ENCODE data around the gene CDK5RAP1.

The CDK5RAP1 gene

GRCh38 chr20:33401184-33401920, at the start of gene CDK5RAP1 (continued):
- TF ChIP-seq HOXC10 (CRISPR knock-in tag; IDR thresholded peaks at IDR 0.05), result no peak
- no peak for TF ChIP-seq ZFHX2 (tag by site-specific recombination; conservative IDR thresholded peaks at IDR 0.05)
- TF ChIP-seq ZNF112 (tag by site-specific recombination; IDR thresholded peaks at IDR 0.05), result no peak
- TF ChIP-seq SETDB1 (IDR thresholded peaks at IDR 0.05; ENCODE audit: insufficient read length, low read length), result no peak
- TF ChIP-seq ZBTB10 (tag by site-specific recombination; IDR thresholded peaks at IDR 0.05), result peak; percentile 59; the same call in 1 of the 2 replicates
- 0 out of 2 replicates have a peak, but pooled peaks have one; percentile 3 for TF ChIP-seq GLI2 (tag by site-specific recombination; IDR thresholded peaks at IDR 0.05; ENCODE audit: borderline replicate concordance, low read depth)
- TF ChIP-seq BCL11B (tag by site-specific recombination; IDR thresholded peaks at IDR 0.05; ENCODE audit: low read depth), result no peak
- peak; percentile 53 for TF ChIP-seq GLIS2 (tag by site-specific recombination; IDR thresholded peaks at IDR 0.05)
- TF ChIP-seq ZNF658 (tag by site-specific recombination; IDR thresholded peaks at IDR 0.05), result no peak
- peak; percentile 87; the same call in 1 of the 2 replicates for TF ChIP-seq KLF7 (tag by site-specific recombination; IDR thresholded peaks at IDR 0.05; ENCODE audit: borderline replicate concordance)
- TF ChIP-seq WT1 (tag by site-specific recombination; IDR thresholded peaks at IDR 0.05), result peak; percentile 36
- no peak for TF ChIP-seq ZNF175 (tag by site-specific recombination; IDR thresholded peaks at IDR 0.05)
- TF ChIP-seq ZNF146 (tag by site-specific recombination; IDR thresholded peaks at IDR 0.05), result peak; percentile 59; the same call in 1 of the 2 replicates
- TF ChIP-seq REPIN1 (tag by site-specific recombination; IDR thresholded peaks at IDR 0.05; ENCODE audit: low read depth), result peak; percentile 98
- TF ChIP-seq ZNF311 (tag by site-specific recombination; IDR thresholded peaks at IDR 0.05; ENCODE audit: borderline replicate concordance), result no peak
- TF ChIP-seq YY1 (tag by site-specific recombination; IDR thresholded peaks at IDR 0.05), result peak; percentile 87
- TF ChIP-seq ZXDB (tag by site-specific recombination; IDR thresholded peaks at IDR 0.05), result peak; percentile 97
- TF ChIP-seq ZNF138 (tag by site-specific recombination; IDR thresholded peaks at IDR 0.05; ENCODE audit: borderline replicate concordance), result no peak
- TF ChIP-seq OVOL3 (tag by site-specific recombination; IDR thresholded peaks at IDR 0.05), result peak; percentile 94
- TF ChIP-seq ZNF416 (tag by site-specific recombination; IDR thresholded peaks at IDR 0.05), result no peak
- TF ChIP-seq ZNF280D (tag by site-specific recombination; IDR thresholded peaks at IDR 0.05), result no peak
- TF ChIP-seq PRDM6 (tag by site-specific recombination; IDR thresholded peaks at IDR 0.05), result no peak
- TF ChIP-seq SCRT1 (tag by site-specific recombination; IDR thresholded peaks at IDR 0.05; ENCODE audit: borderline replicate concordance), result no peak
- TF ChIP-seq ZNF394 (tag by site-specific recombination; IDR thresholded peaks at IDR 0.05; ENCODE audit: borderline replicate concordance), result peak; percentile 89
- no peak for TF ChIP-seq ZNF704 (tag by site-specific recombination; IDR thresholded peaks at IDR 0.05)
- no peak for TF ChIP-seq ZNF777 (tag by site-specific recombination; IDR thresholded peaks at IDR 0.05; ENCODE audit: borderline replicate concordance)
- peak; percentile 76; the same call in 1 of the 2 replicates for TF ChIP-seq ZNF548 (tag by site-specific recombination; IDR thresholded peaks at IDR 0.05)
- no peak for TF ChIP-seq ZNF670 (tag by site-specific recombination; IDR thresholded peaks at IDR 0.05; ENCODE audit: low read depth)
- no peak for TF ChIP-seq ZFP41 (tag by site-specific recombination; IDR thresholded peaks at IDR 0.05; ENCODE audit: borderline replicate concordance)
- no peak; the same call in 1 of the 2 replicates for TF ChIP-seq ZNF660 (tag by site-specific recombination; IDR thresholded peaks at IDR 0.05)
- TF ChIP-seq BCL11A (tag by site-specific recombination; IDR thresholded peaks at IDR 0.05; ENCODE audit: low read depth), result peak; percentile 22; the same call in 1 of the 2 replicates
